Panc1 (cell line): ENCODE results near the gene LRRC3. TPM values are rescaled to one million over a fixed set of nuclear protein-coding genes. Genes with fewer than 3 reads are reported as not detected.
A peak's percentile ranks its signal among the peaks of the same experiment; 100 is the strongest.

Experiments used
- ATAC-seq: fragments of 200-7000 bp; cut with Tn5 transposase; 2 replicates; pipeline ENCODE4 v1.9.1; 2020; ENCODE audit warnings: mild to moderate bottlenecking, moderate library complexity
- BruUV-seq: library from RNA; stranded (reverse); fragments of 400-500 nt; replicated peaks from 2 replicates; lab custom pipeline; 2021; lab: Mats Ljungman, UMichigan
- CTCF ChIA-PET: fragments of 300-600 bp; sonication (Branson Sonifier 250); formaldehyde crosslinking; loops from one replicate; lab custom pipeline; 2022; ENCODE audit warnings: antibody characterized with exemption; lab: Charles Lee
- POLR2A ChIA-PET: fragments of 300-600 bp; sonication (Branson Sonifier 250); formaldehyde crosslinking; loops from one replicate; lab custom pipeline; 2022; ENCODE audit warnings: antibody characterized with exemption; lab: Charles Lee
- DNase-seq: peaks from one replicate; pipeline ENCODE4 v3.0.0-alpha.2; 2010; ENCODE audit warnings: low read depth, low spot score
- H3K27ac ChIP-seq: 2 replicates; pipeline ENCODE4 v1.5.1; 2011; ENCODE audit warnings: mild to moderate bottlenecking, low read length, inconsistent platforms
- H3K27me3 ChIP-seq: fragments of 200-500 bp; sonication (Bioruptor generic); 2 replicates; pipeline ENCODE4 v1.6.0; 2014; ENCODE audit warnings: low read length, inconsistent platforms; ENCODE audit not compliant: control insufficient read depth, insufficient read depth
- H3K36me3 ChIP-seq: fragments of 200-500 bp; sonication (Bioruptor generic); 2 replicates; pipeline ENCODE4 v1.5.1; 2014; ENCODE audit warnings: inconsistent platforms, mild to moderate bottlenecking, low read length, moderate library complexity; ENCODE audit not compliant: control insufficient read depth, insufficient read depth
- H3K4me1 ChIP-seq: 2 replicates; pipeline ENCODE4 v1.5.1; 2011; ENCODE audit warnings: inconsistent platforms, mild to moderate bottlenecking, low read length, moderate library complexity; ENCODE audit not compliant: control insufficient read depth, insufficient read depth
- H3K4me3 ChIP-seq, 2 experiments: 2 replicates each; pipeline ENCODE4 v1.5.1; 2011 to 2012; ENCODE audit warnings: low read depth in 2 of 2, low read length in 2 of 2, mild to moderate bottlenecking in 2 of 2, inconsistent platforms in 1 of 2, moderate library complexity in 1 of 2
- H3K9me3 ChIP-seq: fragments of 200-500 bp; sonication (Bioruptor generic); 2 replicates; pipeline ENCODE4 v1.5.1; 2014; ENCODE audit warnings: low read depth, mild to moderate bottlenecking, inconsistent platforms, low read length, moderate library complexity; ENCODE audit not compliant: control insufficient read depth, insufficient read depth
- POLR2AphosphoS5 ChIP-seq: IDR thresholded peaks from 2 replicates; pipeline ENCODE4 v1.6.1; 2012; ENCODE audit warnings: mild to moderate bottlenecking, low read depth, low read length, moderate library complexity
- SIN3A ChIP-seq: IDR thresholded peaks from 2 replicates; pipeline ENCODE4 v1.6.1; 2012; ENCODE audit warnings: low read depth, mild to moderate bottlenecking, low read length, moderate library complexity, borderline replicate concordance; ENCODE audit not compliant: insufficient read depth
- TCF7L2 ChIP-seq: IDR thresholded peaks from 2 replicates; pipeline ENCODE4 v1.6.1; 2011; ENCODE audit warnings: mild to moderate bottlenecking, low read depth, low read length, inconsistent platforms
- in situ Hi-C: cut with HindIII; loops from 2 replicates; pipeline ENCODE4 v1.10.0; 2016; ENCODE audit warnings: low sequenced_read_pairs, low pct_unique_long_range_greater_than_20kb
- intact Hi-C: fragments of 100-400 bp; cut with micrococcal nuclease; formaldehyde crosslinking; loops from one replicate; pipeline ENCODE4 v1.10.0; 2022; ENCODE audit not compliant: unreplicated experiment
- total RNA-seq: library from RNA; stranded (reverse); gene quantifications from one replicate; pipeline ENCODE4 v1.2.1, GENCODE V29; 2021; ENCODE audit not compliant: unreplicated experiment
- TF ChIP-seq, protein P1 (sequence below), 2 experiments: IDR thresholded peaks; 2 replicates each; pipeline ENCODE4 v1.6.1; 2011 to 2012; ENCODE audit warnings: low read depth in 2 of 2, control low read depth in 1 of 2, low read length in 1 of 2, mild to moderate bottlenecking in 1 of 2, moderate library complexity in 1 of 2; ENCODE audit not compliant: insufficient read depth in 1 of 2
- TF ChIP-seq, protein P2 (sequence below): fragments of 450-650 bp; IDR thresholded peaks from 2 replicates; pipeline ENCODE4 v1.5.1; 2017; ENCODE audit warnings: mild to moderate bottlenecking

The LRRC3 gene
- total RNA-seq, 1 experiment from 2014 or later, result 3.3 TPM

DNA sequence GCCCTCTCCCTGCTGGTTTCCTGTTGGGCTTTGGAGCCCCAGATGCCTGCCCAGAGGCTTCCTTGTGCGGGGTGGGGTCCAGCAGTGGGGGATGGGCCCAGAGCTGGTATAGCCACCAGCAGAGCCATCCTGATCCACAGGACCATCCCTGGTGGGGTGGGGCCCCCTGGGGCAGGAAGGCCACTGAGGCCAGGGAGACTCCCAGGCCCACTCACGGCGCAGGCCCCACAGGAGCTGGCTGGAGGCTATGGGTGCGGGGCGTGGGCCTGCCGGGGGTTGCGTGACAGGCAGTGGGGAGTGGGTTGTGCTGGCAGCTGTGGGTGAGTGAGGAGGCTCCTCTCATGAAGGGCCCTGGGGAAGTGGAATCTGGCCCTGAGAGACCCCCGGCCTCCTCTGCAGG, 5.7 kb downstream of the LRRC3 start:
- Histone ChIP-seq H3K9me3 (no peaks in the 10 kb centered on the region), H3K4me1 (no peaks in the 10 kb centered on the region), H3K36me3 (no peaks in the 10 kb centered on the region), H3K27ac (no peak overlapping the region), H3K4me3 (no peak overlapping the region), H3K27me3 (no peaks in the 10 kb centered on the region)
- ATAC-seq (no peak), DNase-seq (no peak)
- intact Hi-C loops, result no loop called here
- BruUV-seq, result no TSS peak
- in situ Hi-C loops, result no loop called here
- POLR2A ChIA-PET, result no interaction called here
- TF ChIP-seq, protein P1, sequence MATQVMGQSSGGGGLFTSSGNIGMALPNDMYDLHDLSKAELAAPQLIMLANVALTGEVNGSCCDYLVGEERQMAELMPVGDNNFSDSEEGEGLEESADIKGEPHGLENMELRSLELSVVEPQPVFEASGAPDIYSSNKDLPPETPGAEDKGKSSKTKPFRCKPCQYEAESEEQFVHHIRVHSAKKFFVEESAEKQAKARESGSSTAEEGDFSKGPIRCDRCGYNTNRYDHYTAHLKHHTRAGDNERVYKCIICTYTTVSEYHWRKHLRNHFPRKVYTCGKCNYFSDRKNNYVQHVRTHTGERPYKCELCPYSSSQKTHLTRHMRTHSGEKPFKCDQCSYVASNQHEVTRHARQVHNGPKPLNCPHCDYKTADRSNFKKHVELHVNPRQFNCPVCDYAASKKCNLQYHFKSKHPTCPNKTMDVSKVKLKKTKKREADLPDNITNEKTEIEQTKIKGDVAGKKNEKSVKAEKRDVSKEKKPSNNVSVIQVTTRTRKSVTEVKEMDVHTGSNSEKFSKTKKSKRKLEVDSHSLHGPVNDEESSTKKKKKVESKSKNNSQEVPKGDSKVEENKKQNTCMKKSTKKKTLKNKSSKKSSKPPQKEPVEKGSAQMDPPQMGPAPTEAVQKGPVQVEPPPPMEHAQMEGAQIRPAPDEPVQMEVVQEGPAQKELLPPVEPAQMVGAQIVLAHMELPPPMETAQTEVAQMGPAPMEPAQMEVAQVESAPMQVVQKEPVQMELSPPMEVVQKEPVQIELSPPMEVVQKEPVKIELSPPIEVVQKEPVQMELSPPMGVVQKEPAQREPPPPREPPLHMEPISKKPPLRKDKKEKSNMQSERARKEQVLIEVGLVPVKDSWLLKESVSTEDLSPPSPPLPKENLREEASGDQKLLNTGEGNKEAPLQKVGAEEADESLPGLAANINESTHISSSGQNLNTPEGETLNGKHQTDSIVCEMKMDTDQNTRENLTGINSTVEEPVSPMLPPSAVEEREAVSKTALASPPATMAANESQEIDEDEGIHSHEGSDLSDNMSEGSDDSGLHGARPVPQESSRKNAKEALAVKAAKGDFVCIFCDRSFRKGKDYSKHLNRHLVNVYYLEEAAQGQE (IDR thresholded peaks at IDR 0.05; ENCODE audit: insufficient read depth in 1 of 2, low read depth in 2 of 2, low read length in 1 of 2), result no peak
- TF ChIP-seq TCF7L2 (no peak), SIN3A (no peak), POLR2AphosphoS5 (no peak)
- TF ChIP-seq, protein P2, sequence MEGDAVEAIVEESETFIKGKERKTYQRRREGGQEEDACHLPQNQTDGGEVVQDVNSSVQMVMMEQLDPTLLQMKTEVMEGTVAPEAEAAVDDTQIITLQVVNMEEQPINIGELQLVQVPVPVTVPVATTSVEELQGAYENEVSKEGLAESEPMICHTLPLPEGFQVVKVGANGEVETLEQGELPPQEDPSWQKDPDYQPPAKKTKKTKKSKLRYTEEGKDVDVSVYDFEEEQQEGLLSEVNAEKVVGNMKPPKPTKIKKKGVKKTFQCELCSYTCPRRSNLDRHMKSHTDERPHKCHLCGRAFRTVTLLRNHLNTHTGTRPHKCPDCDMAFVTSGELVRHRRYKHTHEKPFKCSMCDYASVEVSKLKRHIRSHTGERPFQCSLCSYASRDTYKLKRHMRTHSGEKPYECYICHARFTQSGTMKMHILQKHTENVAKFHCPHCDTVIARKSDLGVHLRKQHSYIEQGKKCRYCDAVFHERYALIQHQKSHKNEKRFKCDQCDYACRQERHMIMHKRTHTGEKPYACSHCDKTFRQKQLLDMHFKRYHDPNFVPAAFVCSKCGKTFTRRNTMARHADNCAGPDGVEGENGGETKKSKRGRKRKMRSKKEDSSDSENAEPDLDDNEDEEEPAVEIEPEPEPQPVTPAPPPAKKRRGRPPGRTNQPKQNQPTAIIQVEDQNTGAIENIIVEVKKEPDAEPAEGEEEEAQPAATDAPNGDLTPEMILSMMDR, result no peak
- CTCF ChIA-PET, result interaction anchor here (0.6 kb wide), 1 partner anchor 16 kb away, joined by 3 read pairs; no protein-coding TSS in a partner anchor

DNA sequence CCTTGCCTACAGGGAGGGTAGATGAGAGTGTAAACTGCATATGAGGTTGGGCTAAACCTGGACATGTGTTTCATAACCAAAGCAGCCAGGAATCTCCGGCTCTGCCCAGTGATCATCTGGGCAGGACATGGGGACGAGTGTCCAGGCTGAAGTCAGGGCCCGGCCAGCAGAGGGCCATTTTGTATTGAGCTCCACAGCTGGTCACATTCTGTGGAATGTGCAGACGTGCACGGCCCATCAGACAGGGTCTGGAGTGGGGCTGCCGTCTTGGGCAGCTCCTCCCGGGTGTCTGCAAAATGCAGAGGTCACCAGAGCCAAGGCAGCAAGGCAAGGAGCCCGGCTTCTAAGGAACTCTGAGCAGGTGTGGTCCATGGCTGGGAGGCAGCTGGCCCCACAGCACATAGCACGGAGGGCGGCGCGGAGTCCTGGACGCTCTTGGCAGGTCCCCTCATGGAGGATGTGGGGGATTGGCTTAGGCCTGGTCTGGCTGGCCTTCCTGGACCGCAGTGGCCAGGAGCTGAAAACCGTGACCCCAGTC, 6.2 kb downstream of the LRRC3 start:
- DNase-seq (no peak), ATAC-seq (peak; percentile 75)
- H3K4me3 ChIP-seq, result no peak overlapping the region
- no TSS peak for BruUV-seq
- no peaks in the 10 kb centered on the region for H3K4me1 ChIP-seq
- in situ Hi-C loops, result no loop called here
- ChIA-PET CTCF (interaction anchor here (0.6 kb wide), 1 partner anchor 16 kb away, joined by 3 read pairs; no protein-coding TSS in a partner anchor), POLR2A (no interaction called here)
- H3K27me3 ChIP-seq, result no peaks in the 10 kb centered on the region
- intact Hi-C loops, result no loop called here
- TF ChIP-seq, protein P1 (IDR thresholded peaks at IDR 0.05; ENCODE audit: insufficient read depth in 1 of 2, low read depth in 2 of 2, low read length in 1 of 2), result no peak
- TF ChIP-seq, protein P2, result peak; percentile 42; the same call in 1 of the 2 replicates
- TF ChIP-seq SIN3A (no peak), POLR2AphosphoS5 (no peak), TCF7L2 (no peak)
- H3K36me3 ChIP-seq, result no peaks in the 10 kb centered on the region
- no peak overlapping the region for H3K27ac ChIP-seq
- no peaks in the 10 kb centered on the region for H3K9me3 ChIP-seq
